HEK293 (cell line): ENCODE results near the gene SH3BP1.
A peak's percentile ranks its signal among the peaks of the same experiment; 100 is the strongest.

Experiments used
- CTCF ChIA-PET: fragments of 350-600 bp; formaldehyde crosslinking; extraction: SDS; loops from one replicate; lab custom pipeline; 2021; ENCODE audit warnings: antibody characterized with exemption; lab: Yijun Ruan, JAX
- POLR2A ChIA-PET: fragments of 300-600 bp; formaldehyde crosslinking; extraction: SDS; loops from one replicate; lab custom pipeline; 2020; ENCODE audit warnings: antibody characterized with exemption, inconsistent platforms; lab: Yijun Ruan, JAX
- H3K27ac ChIP-seq: fragments of 200-500 bp; sonication (Bioruptor generic); 2 replicates; pipeline ENCODE4 v1.5.1; 2014; ENCODE audit warnings: low read depth, low read length, control low read depth, inconsistent platforms; ENCODE audit errors: extremely low read depth
- H3K36me3 ChIP-seq, 2 experiments: fragments of 200-500 bp in 1 of 2; sonication (Bioruptor generic) in 1 of 2; 1 replicate in 1 of 2; 2 replicates in 1 of 2; pipeline ENCODE4 v1.5.1; 2014 to 2017; ENCODE audit warnings: inconsistent platforms in 2 of 2, low read length in 2 of 2; ENCODE audit not compliant: control insufficient read depth in 2 of 2, insufficient read depth in 1 of 2
- H3K4me1 ChIP-seq: fragments of 200-500 bp; sonication (Bioruptor generic); 2 replicates; pipeline ENCODE4 v1.5.1; 2014; ENCODE audit warnings: mild to moderate bottlenecking, low read length, inconsistent platforms; ENCODE audit not compliant: control insufficient read depth, insufficient read depth
- H3K4me3 ChIP-seq: 2 replicates; pipeline ENCODE4 v1.5.1; 2011; ENCODE audit warnings: low read depth, mild to moderate bottlenecking, control low read depth, low read length, moderate library complexity
- H3K9me3 ChIP-seq: fragments of 200-500 bp; sonication (Bioruptor generic); 2 replicates; pipeline ENCODE4 v1.5.1; 2014; ENCODE audit warnings: low read depth, low read length, inconsistent platforms; ENCODE audit not compliant: control insufficient read depth, insufficient read depth
- AEBP2 ChIP-seq: fragments of 450-650 bp; formaldehyde crosslinking; IDR thresholded peaks from 2 replicates; pipeline ENCODE4 v1.5.1; 2016; ENCODE audit warnings: missing biosample characterization, missing genetic modification characterization, borderline replicate concordance
- EGR2 ChIP-seq: fragments of 450-650 bp; formaldehyde crosslinking; IDR thresholded peaks from 2 replicates; pipeline ENCODE4 v1.5.1; 2016; ENCODE audit warnings: low read depth, missing biosample characterization, missing genetic modification characterization
- GLI4 ChIP-seq: fragments of 450-650 bp; formaldehyde crosslinking; IDR thresholded peaks from 2 replicates; pipeline ENCODE4 v1.5.1; 2016; ENCODE audit warnings: missing biosample characterization, missing genetic modification characterization
- GLIS2 ChIP-seq: fragments of 450-650 bp; formaldehyde crosslinking; IDR thresholded peaks from 2 replicates; pipeline ENCODE4 v1.5.1; 2016; ENCODE audit warnings: missing biosample characterization, missing genetic modification characterization
- INSM2 ChIP-seq: fragments of 450-650 bp; formaldehyde crosslinking; IDR thresholded peaks from 2 replicates; pipeline ENCODE4 v1.5.1; 2016; ENCODE audit warnings: missing biosample characterization, missing genetic modification characterization
- PATZ1 ChIP-seq: fragments of 450-650 bp; formaldehyde crosslinking; IDR thresholded peaks from 2 replicates; pipeline ENCODE4 v1.5.1; 2016; ENCODE audit warnings: missing biosample characterization, missing genetic modification characterization
- PRDM2 ChIP-seq: fragments of 450-650 bp; formaldehyde crosslinking; IDR thresholded peaks from 2 replicates; pipeline ENCODE4 v1.5.1; 2016; ENCODE audit warnings: missing biosample characterization, missing genetic modification characterization, borderline replicate concordance
- SCRT1 ChIP-seq: fragments of 450-650 bp; formaldehyde crosslinking; IDR thresholded peaks from 2 replicates; pipeline ENCODE4 v1.5.1; 2016; ENCODE audit warnings: missing biosample characterization, missing genetic modification characterization, borderline replicate concordance
- SCRT2 ChIP-seq: fragments of 450-650 bp; formaldehyde crosslinking; IDR thresholded peaks from 2 replicates; pipeline ENCODE4 v1.5.1; 2016; ENCODE audit warnings: missing biosample characterization, missing genetic modification characterization
- SP2 ChIP-seq: fragments of 450-650 bp; formaldehyde crosslinking; IDR thresholded peaks from 2 replicates; pipeline ENCODE4 v1.5.1; 2016; ENCODE audit warnings: missing biosample characterization, missing genetic modification characterization
- SP3 ChIP-seq: fragments of 450-650 bp; formaldehyde crosslinking; IDR thresholded peaks from 2 replicates; pipeline ENCODE4 v1.5.1; 2016; ENCODE audit warnings: missing biosample characterization, missing genetic modification characterization
- WT1 ChIP-seq: fragments of 450-650 bp; formaldehyde crosslinking; IDR thresholded peaks from 2 replicates; pipeline ENCODE4 v1.5.1; 2016; ENCODE audit warnings: missing biosample characterization, missing genetic modification characterization
- ZBTB17 ChIP-seq: fragments of 450-650 bp; formaldehyde crosslinking; IDR thresholded peaks from 2 replicates; pipeline ENCODE4 v1.5.1; 2016; ENCODE audit warnings: missing biosample characterization, missing genetic modification characterization
- ZBTB48 ChIP-seq: fragments of 450-650 bp; formaldehyde crosslinking; IDR thresholded peaks from 2 replicates; pipeline ENCODE4 v1.5.1; 2016; ENCODE audit warnings: missing biosample characterization, missing genetic modification characterization
- ZFHX2 ChIP-seq: fragments of 450-650 bp; formaldehyde crosslinking; conservative IDR thresholded peaks from 2 replicates; pipeline ENCODE4 v1.5.1; 2016; ENCODE audit warnings: missing biosample characterization, missing genetic modification characterization
- ZNF132 ChIP-seq: fragments of 450-650 bp; formaldehyde crosslinking; IDR thresholded peaks from 2 replicates; pipeline ENCODE4 v1.5.1; 2017; ENCODE audit warnings: missing biosample characterization, missing genetic modification characterization, borderline replicate concordance
- ZNF174 ChIP-seq: fragments of 450-650 bp; formaldehyde crosslinking; IDR thresholded peaks from 2 replicates; pipeline ENCODE4 v1.5.0; 2017; ENCODE audit warnings: missing biosample characterization, mild to moderate bottlenecking, missing genetic modification characterization
- ZNF223 ChIP-seq: fragments of 450-650 bp; formaldehyde crosslinking; IDR thresholded peaks from 2 replicates; pipeline ENCODE4 v1.5.1; 2016; ENCODE audit warnings: missing biosample characterization, missing genetic modification characterization
- ZNF37A ChIP-seq: fragments of 450-650 bp; IDR thresholded peaks from 2 replicates; pipeline ENCODE4 v1.5.1; 2018; ENCODE audit warnings: missing biosample characterization, missing genetic modification characterization
- ZNF391 ChIP-seq: fragments of 450-650 bp; formaldehyde crosslinking; IDR thresholded peaks from 2 replicates; pipeline ENCODE4 v1.5.1; 2016; ENCODE audit warnings: low read depth, missing biosample characterization, missing genetic modification characterization, borderline replicate concordance
- ZSCAN4 ChIP-seq: fragments of 450-650 bp; formaldehyde crosslinking; IDR thresholded peaks from 2 replicates; pipeline ENCODE4 v1.5.1; 2017; ENCODE audit warnings: missing biosample characterization, missing genetic modification characterization

SH3BP1 gene

GRCh38 chr22:37601203-37601539, 38.3 kb upstream of the SH3BP1 start:
- Histone ChIP-seq H3K4me3 (no peak overlapping the region), H3K4me1 (peaks cover 4% of the 10 kb centered on the region; the same call in 1 of the 2 replicates), H3K27ac (no peak overlapping the region), H3K36me3 (no peaks in the 10 kb centered on the region), H3K9me3 (no peaks in the 10 kb centered on the region)
- no peak for TF ChIP-seq GLI4 (tag by site-specific recombination)
- TF ChIP-seq ZFHX2 (tag by site-specific recombination) = peak; percentile 61
- no peak for TF ChIP-seq ZNF391 (tag by site-specific recombination)
- TF ChIP-seq SCRT1 = peak; percentile 25; the same call in 1 of the 2 replicates
- TF ChIP-seq PRDM2 = no peak
- no peak for TF ChIP-seq AEBP2
- no peak for TF ChIP-seq ZNF223 (tag by site-specific recombination)
- peak; percentile 60 for TF ChIP-seq EGR2
- TF ChIP-seq SCRT2 (tag by site-specific recombination) = peak; percentile 65
- CTCF ChIA-PET = interaction anchor here (1.2 to 14.5 kb wide), 4 partner anchors 9 to 58 kb away, joined by 3 to 287 read pairs (median 26); no protein-coding TSS in a partner anchor
- POLR2A ChIA-PET = interaction anchor here (0.6 kb wide), 1 partner anchor 72 kb away, joined by 3 read pairs; no protein-coding TSS in a partner anchor

- H3K27ac ChIP-seq = no peak overlapping the region
- no peak overlapping the region for H3K4me3 ChIP-seq
- ChIA-PET POLR2A (interaction anchor here (1.0 kb wide), 1 partner anchor 9 kb away, joined by 4 read pairs; no protein-coding TSS in a partner anchor), CTCF (interaction anchor here (0.6 to 14.5 kb wide), 7 partner anchors 9 to 530 kb away, joined by 3 to 287 read pairs (median 4); no protein-coding TSS in a partner anchor)
- H3K4me1 ChIP-seq = peaks cover 4% of the 10 kb centered on the region; the same call in 1 of the 2 replicates
- no peaks in the 10 kb centered on the region for H3K9me3 ChIP-seq
- H3K36me3 ChIP-seq = no peaks in the 10 kb centered on the region
- TF ChIP-seq ZBTB48 (0 out of 2 replicates have a peak, but pooled peaks have one; percentile 13), ZSCAN4 (tag by site-specific recombination) (no peak), INSM2 (tag by site-specific recombination) (0 out of 2 replicates have a peak, but pooled peaks have one; percentile 43), WT1 (tag by site-specific recombination) (0 out of 2 replicates have a peak, but pooled peaks have one; percentile 14), ZBTB17 (tag by site-specific recombination) (peak; percentile 54), SP3 (tag by site-specific recombination) (peak; percentile 81), SP2 (tag by site-specific recombination) (peak; percentile 80), GLIS2 (tag by site-specific recombination) (no peak), PATZ1 (0 out of 2 replicates have a peak, but pooled peaks have one; percentile 3), ZNF132 (no peak), ZNF174 (tag by site-specific recombination) (no peak), ZNF37A (tag by site-specific recombination) (no peak)
Observed at GRCh38 chr22:37601540-37602442, 37.7 kb upstream of the SH3BP1 start.
